ENCODE measurements around the gene MRPL11.

MRPL11 gene

DNA sequence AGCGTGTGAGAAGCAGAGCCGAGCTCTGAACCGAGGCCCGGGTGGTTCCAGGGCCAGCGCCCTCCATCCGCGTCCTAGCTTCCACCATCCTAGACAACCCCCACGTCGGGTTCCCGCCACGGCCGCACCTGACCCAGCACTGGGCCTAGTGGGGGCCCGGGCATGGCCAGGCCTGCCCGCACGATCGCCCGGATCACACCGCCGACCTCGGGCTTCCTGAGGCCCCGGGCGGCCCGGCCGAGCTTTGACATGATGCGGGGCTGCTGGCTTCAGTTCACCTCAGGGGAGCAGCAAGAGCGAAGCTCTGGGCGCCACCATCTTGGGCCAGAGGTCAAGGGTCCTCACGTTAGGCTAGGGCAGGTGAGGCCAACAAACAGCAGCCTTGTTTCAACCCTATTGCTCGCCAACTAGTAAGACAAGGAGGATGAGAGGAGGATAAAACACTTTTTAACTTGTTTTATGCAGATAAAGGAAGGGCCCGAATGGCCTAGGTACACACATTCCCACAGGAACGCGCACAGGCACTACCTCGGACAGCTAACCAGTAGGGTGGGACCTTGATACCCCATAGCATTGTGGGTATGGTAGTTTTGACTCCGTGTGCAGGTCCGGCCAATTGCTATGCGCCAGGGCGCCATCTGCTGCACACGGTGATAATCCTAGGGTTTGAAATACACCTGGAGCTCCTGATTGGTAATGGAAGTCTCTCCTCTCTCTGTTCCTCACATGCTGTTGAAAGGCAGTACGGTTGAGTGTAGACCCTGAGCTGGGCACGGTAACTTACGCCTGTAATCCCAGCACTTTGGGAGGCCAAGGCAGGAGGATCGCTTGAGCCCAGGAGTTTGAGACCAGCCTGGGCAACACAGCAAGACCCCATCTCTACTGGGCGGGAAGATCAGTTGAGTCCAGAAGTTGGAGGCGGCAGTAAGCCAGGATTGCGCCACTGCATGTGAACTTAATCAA lies at the start of gene MRPL11:
MRPL11 (minus strand) TSS at position 345 of the 963 bp plus-strand sequence; CDS start at position 251, 94 bp downstream.
- DNase-seq: peak; percentile 93

- no peak for DNase-seq
These were observed 46.2 kb upstream of the MRPL11 start for GRCh38 chr11:66484806-66485380.

GRCh38 chr11:66480117-66480938 lies 41.7 kb upstream of the MRPL11 start, which contains the start of gene DPP3:
TSS of gene DPP3 (plus strand) at chr11:66480434. CDS start at chr11:66482201, 1,767 bp downstream.
- DNase-seq: peak; percentile 96

GRCh38 chr11:66479394-66480116 lies 40.9 kb upstream of the MRPL11 start:
- no peak for DNase-seq

- DNase-seq: peak; percentile 51
These were observed 40.2 kb upstream of the MRPL11 start for GRCh38 chr11:66478729-66479393.

GRCh38 chr11:66477263-66478201 lies 38.9 kb upstream of the MRPL11 start:
- no peak for DNase-seq

DNA sequence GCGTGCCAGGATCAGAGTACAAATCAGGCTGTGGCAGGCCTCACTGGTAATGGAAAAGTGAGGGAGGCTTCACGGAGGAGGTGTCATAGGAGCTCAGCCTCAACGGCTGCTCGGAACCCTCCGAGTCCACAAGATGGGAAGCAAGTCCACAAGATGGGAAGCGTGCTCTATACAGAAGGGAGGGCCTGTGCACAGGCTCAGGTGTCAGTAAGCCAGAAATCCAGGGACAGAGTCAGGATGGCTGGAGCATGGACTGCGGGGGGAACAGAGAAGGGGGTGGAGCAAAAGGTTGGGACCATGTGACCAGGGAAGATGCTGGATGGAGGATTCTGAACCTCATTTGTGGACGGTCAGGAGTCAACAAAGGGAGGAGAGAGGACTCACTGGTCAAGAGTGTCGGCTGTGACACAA lies 38.2 kb upstream of the MRPL11 start:
- no peak for DNase-seq

GRCh38 chr11:66476173-66476840 lies 37.7 kb upstream of the MRPL11 start:
- no peak for DNase-seq

DNA sequence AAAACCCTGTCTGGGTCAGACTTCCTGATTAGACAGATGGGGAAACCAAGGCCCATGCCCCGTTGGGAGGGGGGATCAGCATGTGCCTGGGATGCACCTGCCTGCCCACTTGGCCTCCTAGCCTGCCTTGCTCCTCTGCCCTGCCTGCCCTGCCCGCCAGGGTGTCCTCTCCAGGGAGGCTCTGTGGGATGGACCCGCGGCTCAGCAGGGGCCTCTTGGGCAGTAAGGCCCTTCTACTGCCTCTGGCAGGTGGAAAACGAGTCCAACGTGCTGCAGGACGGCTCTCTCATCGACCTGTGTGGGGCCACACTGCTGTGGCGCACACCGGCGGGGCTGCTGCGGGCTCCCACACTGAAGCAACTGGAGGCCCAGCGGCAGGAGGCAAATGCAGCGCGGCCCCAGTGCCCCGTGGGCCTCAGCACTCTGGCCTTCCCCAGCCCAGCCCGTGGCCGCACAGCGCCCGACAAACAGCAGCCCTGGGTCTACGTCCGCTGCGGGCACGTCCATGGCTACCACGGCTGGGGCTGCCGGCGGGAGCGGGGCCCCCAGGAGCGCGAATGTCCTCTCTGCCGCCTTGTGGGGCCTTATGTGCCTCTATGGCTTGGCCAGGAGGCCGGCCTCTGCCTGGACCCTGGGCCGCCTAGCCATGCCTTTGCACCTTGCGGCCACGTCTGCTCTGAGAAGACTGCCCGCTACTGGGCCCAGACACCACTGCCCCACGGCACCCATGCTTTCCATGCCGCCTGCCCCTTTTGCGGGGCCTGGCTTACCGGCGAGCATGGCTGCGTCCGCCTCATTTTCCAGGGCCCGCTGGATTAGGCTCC lies 36.9 kb upstream of the MRPL11 start:
- no peak for DNase-seq

DNA sequence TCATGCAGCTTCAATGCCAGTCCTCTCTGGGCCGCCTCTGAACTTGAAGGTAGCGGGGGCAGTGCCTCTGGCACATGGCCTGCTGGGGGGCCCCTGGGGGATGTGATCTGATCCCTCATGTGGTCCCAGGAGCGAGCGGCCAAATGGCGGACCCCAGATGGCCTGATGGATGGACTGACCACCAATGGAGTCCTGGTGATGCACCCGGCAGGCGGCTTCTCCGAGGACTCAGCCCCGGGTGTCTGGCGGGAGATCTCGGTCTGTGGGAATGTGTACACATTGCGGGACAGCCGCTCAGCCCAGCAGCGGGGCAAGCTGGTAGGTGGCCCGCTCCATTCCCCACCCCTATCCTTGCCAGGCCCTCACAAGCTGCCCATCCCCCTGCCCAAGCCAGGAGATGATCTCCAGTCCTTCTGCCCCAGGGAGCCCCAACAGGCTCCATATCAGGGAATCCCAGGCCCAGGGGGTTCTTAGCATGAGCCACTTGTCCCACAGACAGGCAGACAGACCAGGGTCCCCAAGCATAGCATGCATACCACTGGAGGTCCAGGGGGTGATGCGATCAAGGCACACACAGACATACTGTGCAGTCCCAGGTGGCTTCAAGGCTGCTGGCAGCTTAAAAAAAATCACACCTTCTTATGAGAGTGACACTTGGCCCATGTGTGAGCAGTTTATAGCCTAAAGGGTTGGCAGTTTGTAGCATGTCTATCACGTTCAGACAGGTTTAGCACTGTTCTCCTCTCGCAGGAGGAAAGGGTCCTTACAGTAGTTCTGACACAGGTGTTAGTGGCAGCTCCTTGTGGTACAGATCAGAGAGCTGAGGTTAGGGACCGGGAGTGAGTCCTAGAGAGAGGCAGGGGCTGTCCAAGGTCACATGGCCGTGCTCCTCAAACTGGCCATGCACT lies 35.2 kb upstream of the MRPL11 start:
- no peak for DNase-seq

- DNase-seq: no peak
These were observed 34.5 kb upstream of the MRPL11 start for GRCh38 chr11:66473167-66473566.

GRCh38 chr11:66472054-66472453 lies 33.4 kb upstream of the MRPL11 start:
- DNase-seq: no peak

- no peak for DNase-seq
These were observed 32.5 kb upstream of the MRPL11 start for GRCh38 chr11:66471142-66471541.

GRCh38 chr11:66470015-66470414 lies 31.4 kb upstream of the MRPL11 start:
- no peak for DNase-seq

- DNase-seq: no peak
These were observed 30.8 kb upstream of the MRPL11 start for GRCh38 chr11:66469441-66469840.

DNA sequence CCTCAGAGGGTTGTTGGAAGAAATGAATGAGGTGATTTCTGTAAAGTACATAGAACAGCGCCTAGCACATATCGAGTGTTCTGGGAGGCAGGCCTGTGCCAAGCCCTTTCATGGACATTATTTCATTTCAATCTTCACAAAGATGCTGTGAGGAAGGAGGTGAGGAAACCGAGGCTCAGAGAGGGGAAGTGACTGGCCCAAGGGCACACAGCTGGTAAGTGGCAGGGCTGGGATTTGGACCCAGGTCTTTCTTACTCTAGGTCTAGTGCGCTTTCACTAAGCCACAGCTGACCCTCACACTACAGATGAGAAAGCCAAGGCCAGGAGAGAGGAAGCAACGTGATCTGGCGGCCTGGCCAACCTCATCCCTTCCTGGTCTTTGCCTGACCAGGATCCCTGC lies 30.0 kb upstream of the MRPL11 start:
- no peak for DNase-seq

DNA sequence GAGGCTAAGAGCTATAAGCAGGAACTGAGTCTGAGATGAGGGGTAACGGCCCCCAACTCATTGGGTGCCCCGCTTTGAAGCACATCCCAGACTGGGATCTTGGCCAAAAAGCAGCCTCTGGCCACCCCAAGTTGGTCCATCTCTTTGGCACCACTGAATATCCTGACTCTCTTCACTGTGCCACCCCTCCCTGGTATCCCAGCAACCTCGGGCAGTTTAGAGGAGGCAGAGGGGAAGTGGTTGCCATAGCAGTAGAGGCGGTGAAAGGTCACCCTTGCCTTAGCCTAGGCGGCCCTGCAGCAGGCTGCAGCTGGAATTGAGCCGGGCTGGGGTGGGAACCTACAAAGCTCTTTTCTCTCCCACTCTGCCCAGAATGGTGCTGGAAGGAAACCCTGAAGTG lies 29.1 kb upstream of the MRPL11 start:
- peak; percentile 44 for DNase-seq

GRCh38 chr11:66467034-66467659 lies 28.5 kb upstream of the MRPL11 start:
- no peak for DNase-seq
